Measurements from ENCODE around the gene RFTN2. TPM values are rescaled to one million over a fixed set of nuclear protein-coding genes. Genes with fewer than 3 reads are reported as not detected.

The RFTN2 gene
- polyA plus RNA-seq, 1 donor from 2014 or later: 0.06 TPM

DNA sequence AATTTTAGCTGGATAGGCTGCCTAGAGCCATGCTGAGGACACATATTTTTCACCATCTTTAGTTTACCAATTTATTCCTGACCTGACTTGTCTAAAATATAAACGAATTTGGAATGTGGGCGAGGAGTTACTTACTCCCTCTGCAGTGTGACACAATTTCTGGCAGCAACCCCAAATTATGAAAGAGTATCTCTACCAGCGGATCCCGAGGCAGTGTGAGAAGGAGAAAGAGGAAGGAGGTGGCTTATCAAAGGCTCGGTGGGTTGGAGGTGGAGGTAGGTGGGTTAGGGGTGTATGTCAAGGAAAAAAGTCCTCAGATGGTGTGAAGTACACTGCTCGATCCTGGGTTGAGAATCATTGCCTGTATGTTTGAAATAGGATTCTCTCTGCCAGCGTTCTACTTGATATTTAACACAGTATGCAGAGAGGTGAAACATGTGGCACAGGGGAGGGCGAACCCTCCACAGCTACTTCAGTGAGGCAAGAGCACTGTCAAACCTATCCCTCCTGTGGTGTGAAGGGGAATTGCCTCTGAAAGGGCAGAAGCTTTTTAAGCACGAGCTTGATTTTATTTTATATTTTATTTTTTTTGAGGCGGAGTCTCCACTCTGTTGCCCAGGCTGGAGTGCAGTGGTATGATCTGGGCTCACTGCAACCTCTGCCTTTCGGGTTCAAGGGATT, 76.0 kb downstream of the RFTN2 start:
- Histone ChIP-seq H2AFZ (ENCODE audit: low read depth, low read length) (no peak overlapping the region), H3K36me3 (ENCODE audit: insufficient read depth, low read length) (no peaks in the 10 kb centered on the region), H3K9ac (ENCODE audit: low read length) (no peak overlapping the region), H3K9me2 (ENCODE audit: insufficient read depth, low read length) (no peaks in the 10 kb centered on the region), H3F3A (ENCODE audit: insufficient read depth, low read length, poor library complexity, severe bottlenecking) (no peaks in the 10 kb centered on the region), H3K27ac (ENCODE audit: low read length) (no peak overlapping the region), H4K20me1 (ENCODE audit: insufficient read depth) (no peaks in the 10 kb centered on the region), H3K27me3 (ENCODE audit: insufficient read depth, low read depth, low read length) (no peaks in the 10 kb centered on the region), H3K4me3 (ENCODE audit: low read length) (no peak overlapping the region), H3K79me2 (replicated peaks; ENCODE audit: insufficient read depth, low read length) (no peaks in the 10 kb centered on the region), H3K4me2 (ENCODE audit: low read length) (no peak overlapping the region), H3K9me3 (ENCODE audit: low read length) (no peaks in the 10 kb centered on the region)
- TF ChIP-seq POLR2AphosphoS5 (IDR thresholded peaks at IDR 0.05) (no peak), EZH2 (IDR thresholded peaks at IDR 0.05; ENCODE audit: borderline replicate concordance, insufficient read depth, low read length, poor library complexity, severe bottlenecking) (no peak), SMC3 (conservative IDR thresholded peaks at IDR 0.05; ENCODE audit: poor library complexity) (no peak), CTCF (IDR thresholded peaks at IDR 0.05; ENCODE audit: poor library complexity, severe bottlenecking) (no peak), TAF1 (IDR thresholded peaks at IDR 0.05; ENCODE audit: low read depth) (no peak)
- TF ChIP-seq, protein P1, sequence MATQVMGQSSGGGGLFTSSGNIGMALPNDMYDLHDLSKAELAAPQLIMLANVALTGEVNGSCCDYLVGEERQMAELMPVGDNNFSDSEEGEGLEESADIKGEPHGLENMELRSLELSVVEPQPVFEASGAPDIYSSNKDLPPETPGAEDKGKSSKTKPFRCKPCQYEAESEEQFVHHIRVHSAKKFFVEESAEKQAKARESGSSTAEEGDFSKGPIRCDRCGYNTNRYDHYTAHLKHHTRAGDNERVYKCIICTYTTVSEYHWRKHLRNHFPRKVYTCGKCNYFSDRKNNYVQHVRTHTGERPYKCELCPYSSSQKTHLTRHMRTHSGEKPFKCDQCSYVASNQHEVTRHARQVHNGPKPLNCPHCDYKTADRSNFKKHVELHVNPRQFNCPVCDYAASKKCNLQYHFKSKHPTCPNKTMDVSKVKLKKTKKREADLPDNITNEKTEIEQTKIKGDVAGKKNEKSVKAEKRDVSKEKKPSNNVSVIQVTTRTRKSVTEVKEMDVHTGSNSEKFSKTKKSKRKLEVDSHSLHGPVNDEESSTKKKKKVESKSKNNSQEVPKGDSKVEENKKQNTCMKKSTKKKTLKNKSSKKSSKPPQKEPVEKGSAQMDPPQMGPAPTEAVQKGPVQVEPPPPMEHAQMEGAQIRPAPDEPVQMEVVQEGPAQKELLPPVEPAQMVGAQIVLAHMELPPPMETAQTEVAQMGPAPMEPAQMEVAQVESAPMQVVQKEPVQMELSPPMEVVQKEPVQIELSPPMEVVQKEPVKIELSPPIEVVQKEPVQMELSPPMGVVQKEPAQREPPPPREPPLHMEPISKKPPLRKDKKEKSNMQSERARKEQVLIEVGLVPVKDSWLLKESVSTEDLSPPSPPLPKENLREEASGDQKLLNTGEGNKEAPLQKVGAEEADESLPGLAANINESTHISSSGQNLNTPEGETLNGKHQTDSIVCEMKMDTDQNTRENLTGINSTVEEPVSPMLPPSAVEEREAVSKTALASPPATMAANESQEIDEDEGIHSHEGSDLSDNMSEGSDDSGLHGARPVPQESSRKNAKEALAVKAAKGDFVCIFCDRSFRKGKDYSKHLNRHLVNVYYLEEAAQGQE (IDR thresholded peaks at IDR 0.05; ENCODE audit: borderline replicate concordance): no peak

- TF ChIP-seq MXI1 (conservative IDR thresholded peaks at IDR 0.05; ENCODE audit: poor library complexity, severe bottlenecking) (no peak), EP300 (conservative IDR thresholded peaks at IDR 0.05; ENCODE audit: poor library complexity, severe bottlenecking) (no peak), RAD21 (conservative IDR thresholded peaks at IDR 0.05) (no peak), SMC3 (conservative IDR thresholded peaks at IDR 0.05; ENCODE audit: poor library complexity) (no peak), TAF1 (IDR thresholded peaks at IDR 0.05; ENCODE audit: low read depth) (no peak), POLR2AphosphoS5 (IDR thresholded peaks at IDR 0.05) (no peak), EZH2 (IDR thresholded peaks at IDR 0.05; ENCODE audit: borderline replicate concordance, insufficient read depth, low read length, poor library complexity, severe bottlenecking) (no peak), CTCF (IDR thresholded peaks at IDR 0.05; ENCODE audit: poor library complexity, severe bottlenecking) (no peak)
- TF ChIP-seq, protein P1 (IDR thresholded peaks at IDR 0.05; ENCODE audit: borderline replicate concordance): no peak
- Histone ChIP-seq H3K36me3 (ENCODE audit: insufficient read depth, low read length) (no peaks in the 10 kb centered on the region), H3K4me3 (ENCODE audit: low read length) (no peak overlapping the region), H4K20me1 (ENCODE audit: insufficient read depth) (no peaks in the 10 kb centered on the region), H2AFZ (ENCODE audit: low read depth, low read length) (no peak overlapping the region), H3K79me2 (replicated peaks; ENCODE audit: insufficient read depth, low read length) (no peaks in the 10 kb centered on the region), H3K4me2 (ENCODE audit: low read length) (no peak overlapping the region), H3K9ac (ENCODE audit: low read length) (no peak overlapping the region), H3K27me3 (ENCODE audit: insufficient read depth, low read depth, low read length) (no peaks in the 10 kb centered on the region), H3F3A (ENCODE audit: insufficient read depth, low read length, poor library complexity, severe bottlenecking) (no peaks in the 10 kb centered on the region), H3K27ac (ENCODE audit: low read length) (no peak overlapping the region), H3K9me2 (ENCODE audit: insufficient read depth, low read length) (no peaks in the 10 kb centered on the region), H3K9me3 (ENCODE audit: low read length) (no peaks in the 10 kb centered on the region)
Observed at GRCh38 chr2:197598450-197598849, 76.9 kb downstream of the RFTN2 start.

All from neural cell (in vitro differentiated cells).